Mesendoderm (in vitro differentiated cells): ENCODE results near the gene RAMAC.
A peak's percentile ranks its signal among the peaks of the same experiment; 100 is the strongest.
"Not testable (repeated sequence)": the region's sequence is repeated elsewhere in the genome, so short reads cannot be mapped to it uniquely, and the experiment has no call there.

Source experiments
- DNase-seq: peaks from one replicate; pipeline ENCODE4 v3.0.0; 2013
- H2AK5ac ChIP-seq: 2 replicates; pipeline ENCODE4 v1.6.1; 2013; ENCODE audit warnings: low read length, inconsistent platforms
- H2BK120ac ChIP-seq: 2 replicates; pipeline ENCODE4 v1.6.1; 2013; ENCODE audit warnings: low read depth, mild to moderate bottlenecking, low read length, moderate library complexity, mixed read lengths
- H2BK15ac ChIP-seq: replicated peaks from 2 replicates; pipeline ENCODE4 v1.6.1; 2013; ENCODE audit warnings: low read depth, mild to moderate bottlenecking, moderate library complexity
- H2BK5ac ChIP-seq: 2 replicates; pipeline ENCODE4 v1.6.1; 2013; ENCODE audit warnings: low read length, inconsistent platforms
- H3K18ac ChIP-seq: 2 replicates; pipeline ENCODE4 v1.6.1; 2013; ENCODE audit warnings: mild to moderate bottlenecking, low read length, mixed read lengths
- H3K23ac ChIP-seq: one replicate; pipeline ENCODE4 v1.6.1; 2013; ENCODE audit warnings: low read length
- H3K27ac ChIP-seq: 2 replicates; pipeline ENCODE4 v1.5.1; 2013; ENCODE audit warnings: low read depth, mild to moderate bottlenecking, inconsistent platforms, low read length, moderate library complexity
- H3K27me3 ChIP-seq: 2 replicates; pipeline ENCODE4 v1.6.1; 2013; ENCODE audit warnings: low read length, control low read depth, mild to moderate bottlenecking, inconsistent platforms; ENCODE audit not compliant: insufficient read depth, poor library complexity
- H3K36me3 ChIP-seq: 2 replicates; pipeline ENCODE4 v1.6.1; 2013; ENCODE audit warnings: low read length, inconsistent platforms; ENCODE audit not compliant: control insufficient read depth, insufficient read depth
- H3K4ac ChIP-seq: one replicate; pipeline ENCODE4 v1.6.1; 2013; ENCODE audit warnings: low read depth, mild to moderate bottlenecking, low read length, moderate library complexity
- H3K4me1 ChIP-seq: 2 replicates; pipeline ENCODE4 v1.6.1; 2013; ENCODE audit warnings: low read depth, low read length, inconsistent platforms; ENCODE audit not compliant: control insufficient read depth
- H3K4me2 ChIP-seq: 2 replicates; pipeline ENCODE4 v1.6.1; 2013; ENCODE audit warnings: low read length
- H3K4me3 ChIP-seq: 2 replicates; pipeline ENCODE4 v1.5.1; 2013; ENCODE audit warnings: mild to moderate bottlenecking, low read length
- H3K56ac ChIP-seq: one replicate; pipeline ENCODE4 v1.6.1; 2013; ENCODE audit warnings: low read length
- H3K79me1 ChIP-seq: 2 replicates; pipeline ENCODE4 v1.6.1; 2013; ENCODE audit warnings: low read length, inconsistent platforms
- H3K79me2 ChIP-seq: 2 replicates; pipeline ENCODE4 v1.6.1; 2013; ENCODE audit warnings: mild to moderate bottlenecking, low read length; ENCODE audit not compliant: control insufficient read depth, insufficient read depth
- H3K9ac ChIP-seq: 2 replicates; pipeline ENCODE4 v1.6.1; 2013; ENCODE audit warnings: low read length, inconsistent platforms
- H4K5ac ChIP-seq: one replicate; pipeline ENCODE4 v1.6.1; 2013; ENCODE audit warnings: low read length
- H4K8ac ChIP-seq: one replicate; pipeline ENCODE4 v1.6.1; 2013; ENCODE audit warnings: low read depth, mild to moderate bottlenecking, control low read depth, low read length, moderate library complexity
- whole genome bisulfite sequencing: extraction: QIAGEN DNeasy Blood & Tissue Kit; methylation state at CpG from one replicate; pipeline ENCODE4 v1.1.7; 2013; ENCODE audit warnings: low lambda C conversion rate, missing lambda C conversion rate; ENCODE audit not compliant: insufficient coverage; ENCODE audit errors: extremely low coverage; 5-methylcytosine and 5-hydroxymethylcytosine counted together

RAMAC gene

DNA sequence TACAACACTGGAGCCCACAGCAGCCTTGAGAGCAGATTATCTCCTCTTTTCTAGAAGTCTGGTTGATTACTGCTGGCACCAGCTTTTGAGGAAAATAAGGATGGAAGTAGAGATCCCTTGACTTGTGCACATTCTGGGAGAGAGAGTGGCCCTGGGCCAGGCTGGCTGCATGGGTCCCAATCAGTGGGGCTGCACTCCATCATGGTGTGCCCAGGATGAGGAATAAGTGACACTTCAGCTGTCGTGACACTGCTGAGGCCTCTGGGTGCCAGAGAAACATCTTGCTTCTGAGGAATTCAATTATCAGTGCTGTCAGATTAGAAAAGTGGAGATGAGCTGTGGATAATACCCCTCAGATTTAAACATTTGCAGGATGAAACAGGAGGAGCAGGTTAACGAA, 9.1 kb downstream of the RAMAC start:
- H3K27ac ChIP-seq: no peak overlapping the region
- no peak overlapping the region for H4K8ac ChIP-seq
- H3K23ac ChIP-seq: no peak overlapping the region
- no peak overlapping the region for H3K9ac ChIP-seq
- H3K56ac ChIP-seq: no peak overlapping the region
- H3K79me1 ChIP-seq: no peaks in the 10 kb centered on the region
- no peaks in the 10 kb centered on the region for H3K27me3 ChIP-seq
- WGBS: no CpG with 5 or more reads among the region's 2 CpGs
- H3K4me2 ChIP-seq: no peak overlapping the region
- H3K79me2 ChIP-seq: no peaks in the 10 kb centered on the region
- DNase-seq: no peak
- no peak overlapping the region for H2BK120ac ChIP-seq
- H4K5ac ChIP-seq: no peak overlapping the region
- H3K4ac ChIP-seq: no peak overlapping the region
- no peak overlapping the region for H2BK5ac ChIP-seq
- H2AK5ac ChIP-seq: no peak overlapping the region
- no peak overlapping the region for H3K4me3 ChIP-seq
- no peaks in the 10 kb centered on the region for H3K4me1 ChIP-seq
- H2BK15ac ChIP-seq: no peak overlapping the region
- no peaks in the 10 kb centered on the region for H3K36me3 ChIP-seq
- no peak overlapping the region for H3K18ac ChIP-seq

DNA sequence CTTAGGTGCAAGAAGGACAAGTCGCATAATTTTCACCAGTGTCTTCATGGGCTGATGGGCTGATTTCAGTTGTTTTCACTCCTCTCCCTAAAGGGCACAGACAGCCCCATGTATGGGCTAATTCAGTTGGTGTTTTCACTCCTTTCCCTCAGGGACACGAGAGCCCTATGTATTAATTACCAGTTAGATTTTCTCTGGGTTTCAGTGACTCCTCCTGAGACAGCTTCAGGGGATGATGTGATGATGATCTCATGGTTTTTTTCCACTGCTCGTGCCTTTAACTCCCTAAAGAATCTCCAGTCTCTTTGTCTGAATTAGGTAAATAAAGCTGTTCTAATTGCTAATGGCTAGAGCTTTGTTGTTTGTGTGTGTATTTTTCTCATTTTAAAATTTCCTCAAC, 9.9 kb downstream of the RAMAC start:
- H2AK5ac ChIP-seq: no peak overlapping the region
- DNase-seq: peak; percentile 38
- H3K79me2 ChIP-seq: no peaks in the 10 kb centered on the region
- H3K4me3 ChIP-seq: no peak overlapping the region
- H3K4ac ChIP-seq: no peak overlapping the region
- H2BK5ac ChIP-seq: no peak overlapping the region
- no peak overlapping the region for H3K23ac ChIP-seq
- H3K27ac ChIP-seq: no peak overlapping the region
- no peak overlapping the region for H3K9ac ChIP-seq
- no peak overlapping the region for H3K4me2 ChIP-seq
- no peak overlapping the region for H3K56ac ChIP-seq
- H3K36me3 ChIP-seq: no peaks in the 10 kb centered on the region
- H3K18ac ChIP-seq: no peak overlapping the region
- H2BK15ac ChIP-seq: no peak overlapping the region
- WGBS: no CpG with 5 or more reads among the region's 3 CpGs
- H3K4me1 ChIP-seq: no peaks in the 10 kb centered on the region
- no peaks in the 10 kb centered on the region for H3K79me1 ChIP-seq
- H3K27me3 ChIP-seq: no peaks in the 10 kb centered on the region
- H4K5ac ChIP-seq: no peak overlapping the region
- no peak overlapping the region for H4K8ac ChIP-seq
- no peak overlapping the region for H2BK120ac ChIP-seq

DNA sequence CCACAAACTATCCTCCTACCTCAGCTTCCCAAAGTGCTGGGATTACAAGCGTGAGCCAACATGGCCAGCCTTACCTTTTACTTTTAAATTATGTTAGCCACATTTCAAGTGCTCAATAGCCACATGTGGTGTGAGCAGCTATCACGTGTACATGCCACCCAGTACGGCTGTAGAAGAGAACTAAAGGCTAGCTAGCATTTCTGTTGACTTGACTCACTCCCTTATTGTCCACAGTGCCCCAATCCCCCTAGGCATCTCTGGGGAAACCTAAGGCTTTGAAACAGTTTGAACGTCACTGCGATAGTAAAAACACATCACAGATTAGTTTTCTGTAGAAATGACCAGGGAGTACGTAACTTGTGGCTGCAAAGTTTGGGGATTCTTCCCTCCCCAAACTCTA, 13.4 kb downstream of the RAMAC start:
- H2BK15ac ChIP-seq: no peak overlapping the region
- no peaks in the 10 kb centered on the region for H3K79me2 ChIP-seq
- H3K4me1 ChIP-seq: no peaks in the 10 kb centered on the region
- WGBS: no CpG with 5 or more reads among the region's 6 CpGs
- no peak overlapping the region for H3K4ac ChIP-seq
- H3K4me2 ChIP-seq: no peak overlapping the region
- no peaks in the 10 kb centered on the region for H3K79me1 ChIP-seq
- H3K9ac ChIP-seq: no peak overlapping the region
- no peak overlapping the region for H3K56ac ChIP-seq
- no peak for DNase-seq
- no peak overlapping the region for H2AK5ac ChIP-seq
- no peak overlapping the region for H3K23ac ChIP-seq
- H2BK120ac ChIP-seq: no peak overlapping the region
- H3K4me3 ChIP-seq: no peak overlapping the region
- no peak overlapping the region for H2BK5ac ChIP-seq
- H3K36me3 ChIP-seq: no peaks in the 10 kb centered on the region
- H3K18ac ChIP-seq: no peak overlapping the region
- no peak overlapping the region for H4K8ac ChIP-seq
- no peak overlapping the region for H4K5ac ChIP-seq
- no peak overlapping the region for H3K27ac ChIP-seq
- H3K27me3 ChIP-seq: no peaks in the 10 kb centered on the region

DNA sequence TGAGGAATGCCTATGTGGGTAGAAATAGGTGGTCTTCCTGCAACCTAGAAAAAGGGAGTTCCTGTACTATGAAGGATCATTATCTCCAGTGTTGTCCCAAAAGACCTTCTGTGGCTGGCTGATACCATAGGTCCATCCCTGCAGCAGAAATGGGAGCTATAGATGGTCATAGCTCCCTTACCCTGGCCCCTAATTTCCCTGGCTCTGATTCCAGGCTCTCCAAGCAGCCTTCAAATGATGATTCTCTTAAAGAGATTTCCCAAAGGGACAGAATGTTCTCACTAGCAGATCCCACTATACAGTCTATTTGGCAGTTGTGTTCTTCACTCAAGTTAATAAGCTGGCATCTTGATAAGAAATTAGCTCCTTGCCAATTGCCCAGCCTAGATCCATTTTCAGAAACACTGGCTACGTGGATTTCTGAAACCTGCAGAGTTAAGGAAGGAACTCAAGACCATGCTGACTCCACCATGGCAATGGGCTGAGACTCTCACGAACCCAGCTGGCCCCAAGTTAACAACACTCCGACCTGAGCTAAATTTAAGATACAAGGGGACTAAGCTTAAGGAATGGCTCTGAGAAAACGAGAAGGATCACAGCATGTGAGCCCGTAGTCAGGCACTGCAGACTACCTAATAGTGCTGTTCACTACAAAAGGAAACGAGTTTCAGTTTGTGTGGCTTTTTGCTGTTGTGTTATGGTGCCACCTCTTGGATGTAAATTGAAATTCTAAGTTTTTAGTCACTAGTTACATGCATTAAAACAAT, 14.1 kb downstream of the RAMAC start:
- Histone ChIP-seq H3K79me1 (no peaks in the 10 kb centered on the region), H3K4ac (no peak overlapping the region), H3K18ac (no peak overlapping the region), H4K8ac (no peak overlapping the region), H3K23ac (no peak overlapping the region), H2BK120ac (no peak overlapping the region), H3K36me3 (no peaks in the 10 kb centered on the region), H3K27me3 (no peaks in the 10 kb centered on the region), H2AK5ac (no peak overlapping the region), H3K9ac (no peak overlapping the region), H3K4me2 (no peak overlapping the region), H3K27ac (no peak overlapping the region), H3K56ac (no peak overlapping the region), H4K5ac (no peak overlapping the region), H3K4me3 (no peak overlapping the region), H3K4me1 (no peaks in the 10 kb centered on the region), H2BK15ac (no peak overlapping the region), H3K79me2 (no peaks in the 10 kb centered on the region), H2BK5ac (no peak overlapping the region)
- peak; percentile 71 for DNase-seq
- no CpG with 5 or more reads among the region's 6 CpGs for WGBS

DNA sequence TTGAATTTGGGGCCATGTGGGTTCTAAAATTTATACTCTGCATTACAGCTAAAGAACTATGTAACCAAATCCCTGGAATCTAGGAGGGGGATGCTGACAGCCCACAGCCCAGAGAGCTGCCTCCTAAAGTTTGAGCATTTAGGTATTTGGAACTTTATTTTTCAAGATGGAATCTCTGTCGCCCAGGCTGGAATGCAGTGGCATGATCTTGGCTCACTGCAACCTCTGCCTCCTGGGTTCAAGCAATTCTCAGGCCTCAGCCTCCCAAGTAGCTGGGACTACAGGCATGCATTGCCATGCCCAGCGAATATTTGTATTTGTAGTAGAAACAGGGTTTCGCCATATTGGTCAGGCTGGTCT, 14.6 kb downstream of the RAMAC start:
- not testable (repeated sequence) for H3K18ac ChIP-seq, H2BK5ac ChIP-seq, H3K27ac ChIP-seq, H3K79me1 ChIP-seq, H3K56ac ChIP-seq, DNase-seq, H2AK5ac ChIP-seq, H3K79me2 ChIP-seq, H3K23ac ChIP-seq, H3K4me1 ChIP-seq, H3K4me3 ChIP-seq, H3K4me2 ChIP-seq, H2BK15ac ChIP-seq, H3K4ac ChIP-seq, H4K8ac ChIP-seq, H3K36me3 ChIP-seq, H2BK120ac ChIP-seq, H3K9ac ChIP-seq, H4K5ac ChIP-seq, H3K27me3 ChIP-seq
- WGBS: no CpG with 5 or more reads among the region's 3 CpGs

DNA sequence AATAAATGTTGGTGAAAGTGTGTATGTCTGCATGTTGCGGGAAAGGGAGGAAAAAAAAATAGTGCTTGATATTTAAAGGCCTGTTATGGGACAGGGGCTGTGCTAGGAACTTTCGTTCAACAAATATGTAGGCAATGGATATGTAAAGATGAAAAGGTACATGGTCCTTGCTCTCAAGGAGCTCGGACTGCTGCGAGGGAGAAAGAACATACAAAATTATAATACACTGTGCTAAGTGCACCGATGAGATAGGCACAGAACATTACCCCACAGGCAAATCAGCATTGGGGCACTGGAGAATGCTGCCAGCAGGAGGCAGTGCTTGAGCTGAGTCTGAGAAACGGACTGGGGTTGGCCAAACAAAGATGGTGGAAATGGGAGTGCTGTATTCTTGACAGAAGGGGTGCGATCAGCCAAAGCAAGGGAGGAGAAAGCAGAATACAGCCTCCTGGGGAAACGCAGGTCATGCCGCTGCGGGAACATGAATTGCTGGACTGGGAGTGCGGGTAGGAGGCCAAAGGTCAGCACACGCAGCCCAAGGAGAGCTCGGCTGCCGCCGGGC, 24.8 kb downstream of the RAMAC start:
- Histone ChIP-seq H3K23ac (no peak overlapping the region), H3K36me3 (no peaks in the 10 kb centered on the region), H3K79me1 (peaks cover 5% of the 10 kb centered on the region), H2BK120ac (no peak overlapping the region), H4K8ac (peak overlapping the region; percentile 8), H3K27ac (peak overlapping the region; percentile 38), H3K4me2 (peak overlapping the region; percentile 51), H2BK5ac (no peak overlapping the region), H2BK15ac (no peak overlapping the region), H3K56ac (peak overlapping the region; percentile 91), H3K4ac (peak overlapping the region; percentile 22), H3K27me3 (no peaks in the 10 kb centered on the region), H3K9ac (peak overlapping the region; percentile 89), H3K18ac (no peak overlapping the region), H2AK5ac (no peak overlapping the region), H4K5ac (no peak overlapping the region), H3K79me2 (peaks cover 2% of the 10 kb centered on the region), H3K4me1 (peaks cover 3% of the 10 kb centered on the region), H3K4me3 (peak overlapping the region; percentile 90)
- DNase-seq: peak; percentile 87
- whole genome bisulfite sequencing: no CpG with 5 or more reads among the region's 15 CpGs
